GM23338 (cell line): Measurements from ENCODE around the gene EYS. TPM values are rescaled to one million over a fixed set of nuclear protein-coding genes. Genes with fewer than 3 reads are reported as not detected.
A peak's percentile ranks its signal among the peaks of the same experiment; 100 is the strongest.

Experiments used
- ATAC-seq: fragments of 200-7000 bp; cut with Tn5 transposase; 3 replicates; pipeline ENCODE4 v1.9.1; 2020
- DNase-seq: peaks from one replicate; pipeline ENCODE4 v3.0.0-alpha.2; 2015; ENCODE audit warnings: low spot score
- H2AFZ ChIP-seq: fragments of 200-600 bp; sonication (generic); 2 replicates; pipeline ENCODE4 v1.8.0; 2016; ENCODE audit warnings: antibody characterized with exemption, mild to moderate bottlenecking, moderate library complexity
- H3F3A ChIP-seq: fragments of 200-600 bp; sonication (generic); replicated peaks from 2 replicates; pipeline ENCODE4 v1.8.0; 2017; ENCODE audit warnings: antibody characterized with exemption, mixed run types, low read depth
- H3K27ac ChIP-seq: fragments of 200-600 bp; sonication (generic); 2 replicates; pipeline ENCODE4 v1.6.1; 2016; ENCODE audit warnings: low read depth
- H3K27me3 ChIP-seq: fragments of 200-600 bp; sonication (generic); 2 replicates; pipeline ENCODE4 v1.8.0; 2016; ENCODE audit warnings: mild to moderate bottlenecking, mixed run types, moderate library complexity; ENCODE audit not compliant: insufficient read depth
- H3K36me3 ChIP-seq: fragments of 200-600 bp; sonication (generic); 2 replicates; pipeline ENCODE4 v1.8.0; 2016; ENCODE audit warnings: mild to moderate bottlenecking; ENCODE audit not compliant: insufficient read depth
- H3K4me1 ChIP-seq: fragments of 200-600 bp; sonication (generic); 2 replicates; pipeline ENCODE4 v1.8.0; 2016; ENCODE audit warnings: mild to moderate bottlenecking, moderate library complexity; ENCODE audit not compliant: insufficient read depth
- H3K4me2 ChIP-seq: fragments of 200-600 bp; sonication (generic); 2 replicates; pipeline ENCODE4 v1.7.1; 2017; ENCODE audit warnings: mixed run types
- H3K4me3 ChIP-seq: fragments of 200-600 bp; sonication (generic); 2 replicates; pipeline ENCODE4 v1.6.1; 2016; ENCODE audit warnings: mixed run types
- H3K79me2 ChIP-seq: fragments of 200-600 bp; sonication (generic); replicated peaks from 2 replicates; pipeline ENCODE4 v1.8.0; 2017; ENCODE audit warnings: mild to moderate bottlenecking; ENCODE audit not compliant: insufficient read depth
- H3K9me2 ChIP-seq: fragments of 200-600 bp; sonication (generic); 2 replicates; pipeline ENCODE4 v1.8.0; 2017; ENCODE audit not compliant: insufficient read depth
- H4K20me1 ChIP-seq: fragments of 200-600 bp; sonication (generic); replicated peaks from 2 replicates; pipeline ENCODE4 v1.8.0; 2017; ENCODE audit warnings: mild to moderate bottlenecking; ENCODE audit not compliant: insufficient read depth
- H3K27ac Mint-ChIP-seq: 2 replicates; pipeline ENCODE4 v1.8.0; 2020; ENCODE audit warnings: inconsistent platforms, mild to moderate bottlenecking, moderate library complexity, mixed read lengths
- H3K27me3 Mint-ChIP-seq: 3 replicates; pipeline ENCODE4 v1.8.0; 2022; ENCODE audit warnings: low read depth, mild to moderate bottlenecking, moderate library complexity, mixed read lengths, inconsistent platforms; ENCODE audit not compliant: insufficient read depth, poor library complexity
- H3K36me3 Mint-ChIP-seq: 3 replicates; pipeline ENCODE4 v1.8.0; 2021; ENCODE audit warnings: low read depth, mild to moderate bottlenecking, inconsistent platforms, moderate library complexity, mixed read lengths
- H3K4me1 Mint-ChIP-seq: 3 replicates; pipeline ENCODE4 v1.8.0; 2020; ENCODE audit warnings: mild to moderate bottlenecking, inconsistent platforms, mixed read lengths
- H3K4me3 Mint-ChIP-seq: 3 replicates; pipeline ENCODE4 v1.8.0; 2021; ENCODE audit warnings: moderate library complexity, mild to moderate bottlenecking, inconsistent platforms, mixed read lengths
- H3K9me3 Mint-ChIP-seq: 3 replicates; pipeline ENCODE4 v1.8.0; 2020; ENCODE audit warnings: moderate library complexity, mild to moderate bottlenecking, inconsistent platforms, mixed read lengths
- CREB1 ChIP-seq: fragments of 250-450 bp; sonication (Bioruptor Pico); IDR thresholded peaks from 2 replicates; pipeline ENCODE4 v1.5.0; 2020; ENCODE audit warnings: low read depth, mild to moderate bottlenecking, moderate library complexity
- CTCF ChIP-seq, 2 experiments: fragments of 200-600 bp in 1 of 2; sonication (generic) in 1 of 2; conservative IDR thresholded peaks; 2 replicates each; pipeline versions ENCODE4 v1.5.1 to v1.6.1; 2016 to 2017; ENCODE audit warnings: antibody characterized with exemption in 2 of 2, low read depth in 2 of 2, mild to moderate bottlenecking in 2 of 2, moderate library complexity in 1 of 2
- ETS1 ChIP-seq: IDR thresholded peaks from 2 replicates; pipeline ENCODE4 v1.6.1; 2016; ENCODE audit warnings: antibody characterized with exemption
- EZH2 ChIP-seq: fragments of 200-600 bp; sonication (generic); IDR thresholded peaks from one replicate; pipeline ENCODE4 v1.8.0; 2017; ENCODE audit warnings: antibody characterized with exemption, mild to moderate bottlenecking, low read depth; ENCODE audit not compliant: unreplicated experiment
- EZH2phosphoT487 ChIP-seq: fragments of 200-600 bp; sonication (generic); IDR thresholded peaks from one replicate; pipeline ENCODE4 v1.8.1; 2018; ENCODE audit warnings: antibody characterized with exemption; ENCODE audit not compliant: unreplicated experiment
- JUNB ChIP-seq: IDR thresholded peaks from one replicate; pipeline ENCODE4 v1.6.1; 2016; ENCODE audit warnings: antibody characterized with exemption; ENCODE audit not compliant: unreplicated experiment
- NANOG ChIP-seq: IDR thresholded peaks from 2 replicates; pipeline ENCODE4 v1.6.1; 2016; ENCODE audit warnings: antibody characterized with exemption, borderline replicate concordance
- POLR2AphosphoS5 ChIP-seq: IDR thresholded peaks from 2 replicates; pipeline ENCODE4 v1.6.1; 2016; ENCODE audit warnings: antibody characterized with exemption, low read depth
- STAT1 ChIP-seq: IDR thresholded peaks from one replicate; pipeline ENCODE4 v1.6.1; 2016; ENCODE audit warnings: antibody characterized with exemption; ENCODE audit not compliant: unreplicated experiment
- ZNF114 ChIP-seq: fragments of 250-450 bp; sonication (Bioruptor Pico); IDR thresholded peaks from 2 replicates; pipeline ENCODE4 v1.5.0; 2020; ENCODE audit warnings: mild to moderate bottlenecking, moderate library complexity
- ZNF331 ChIP-seq: fragments of 250-450 bp; sonication (Bioruptor Pico); IDR thresholded peaks from 2 replicates; pipeline ENCODE4 v1.5.0; 2020; ENCODE audit warnings: low read depth, mild to moderate bottlenecking, moderate library complexity
- polyA plus RNA-seq: library from polyadenylated mRNA; unstranded; fragments of >200 nt; fragmentation: Nextera tagmentation; extraction: Ambion mirVana; gene quantifications from 2 replicates; pipeline ENCODE4 v1.2.1, GENCODE V29; 2016
- total RNA-seq: library from RNA; depleted of rRNA; stranded (reverse); fragments of >200 nt; shearing (Covaris generic); gene quantifications from 2 replicates; pipeline ENCODE4 v1.2.3, GENCODE V29; 2014
- TF ChIP-seq, protein P1 (sequence below): IDR thresholded peaks from one replicate; pipeline ENCODE4 v1.6.1; 2018; ENCODE audit warnings: antibody characterized with exemption; ENCODE audit not compliant: unreplicated experiment
- TF ChIP-seq, protein P2 (sequence below): fragments of 250-450 bp; sonication (Bioruptor Pico); IDR thresholded peaks from 2 replicates; pipeline ENCODE4 v1.5.0; 2020; ENCODE audit warnings: mild to moderate bottlenecking, moderate library complexity

The EYS gene
- total and polyA plus RNA-seq, 2 experiments from 2014 or later = 0.38 to 0.52 TPM

DNA sequence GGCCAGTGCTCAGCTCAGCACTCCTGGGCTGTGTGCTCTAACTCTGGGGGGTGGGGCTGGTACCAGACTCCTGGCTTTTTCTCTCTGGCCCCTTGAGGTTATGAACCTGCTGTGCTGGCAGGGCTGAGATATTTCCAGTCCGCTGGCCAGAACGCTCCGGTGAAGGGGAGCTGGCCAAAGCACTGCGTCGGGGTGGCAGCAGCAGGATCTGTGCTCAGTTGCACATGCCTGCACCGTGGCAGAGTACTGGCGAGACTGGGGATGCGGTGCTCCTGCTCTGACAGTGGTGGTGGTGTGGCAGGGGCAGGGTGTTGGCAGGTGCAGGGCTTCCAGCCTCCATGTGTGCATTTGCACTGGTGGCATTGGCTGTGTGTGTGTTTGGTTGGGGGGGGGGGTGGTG is 1697.0 kb downstream of the EYS start:
- Mint-ChIP-seq H3K4me3 (no peak overlapping the region), H3K27ac (0 out of 2 replicates have a peak overlapping the region, but pooled peaks have one; percentile 24), H3K9me3 (no peaks in the 10 kb centered on the region; the same call in 2 of the 3 replicates), H3K27me3 (peaks cover 3% of the 10 kb centered on the region), H3K4me1 (peaks cover 23% of the 10 kb centered on the region; the same call in 2 of the 3 replicates), H3K36me3 (no peaks in the 10 kb centered on the region)
- H3K27me3 ChIP-seq = no peaks in the 10 kb centered on the region
- no peak for ATAC-seq
- no peak overlapping the region; the same call in 1 of the 2 replicates for H2AFZ ChIP-seq
- DNase-seq = no peak
- H3K4me3 ChIP-seq = no peak overlapping the region
- no peaks in the 10 kb centered on the region for H3F3A ChIP-seq
- H4K20me1 ChIP-seq = no peaks in the 10 kb centered on the region
- no peaks in the 10 kb centered on the region; the same call in 1 of the 2 replicates for H3K9me2 ChIP-seq
- H3K79me2 ChIP-seq = no peaks in the 10 kb centered on the region
- no peaks in the 10 kb centered on the region for H3K36me3 ChIP-seq
- peaks cover 19% of the 10 kb centered on the region for H3K4me1 ChIP-seq
- TF ChIP-seq ZNF331 (CRISPR knock-in tag) (no peak), EZH2phosphoT487 (no peak), CTCF (conservative IDR thresholded peaks at IDR 0.05; ENCODE audit: low read depth in 2 of 2) (no peak), CREB1 (CRISPR knock-in tag) (no peak), ETS1 (no peak), STAT1 (no peak), NANOG (no peak), JUNB (no peak), EZH2 (no peak), POLR2AphosphoS5 (no peak), ZNF114 (CRISPR knock-in tag) (no peak)
- TF ChIP-seq, protein P1, sequence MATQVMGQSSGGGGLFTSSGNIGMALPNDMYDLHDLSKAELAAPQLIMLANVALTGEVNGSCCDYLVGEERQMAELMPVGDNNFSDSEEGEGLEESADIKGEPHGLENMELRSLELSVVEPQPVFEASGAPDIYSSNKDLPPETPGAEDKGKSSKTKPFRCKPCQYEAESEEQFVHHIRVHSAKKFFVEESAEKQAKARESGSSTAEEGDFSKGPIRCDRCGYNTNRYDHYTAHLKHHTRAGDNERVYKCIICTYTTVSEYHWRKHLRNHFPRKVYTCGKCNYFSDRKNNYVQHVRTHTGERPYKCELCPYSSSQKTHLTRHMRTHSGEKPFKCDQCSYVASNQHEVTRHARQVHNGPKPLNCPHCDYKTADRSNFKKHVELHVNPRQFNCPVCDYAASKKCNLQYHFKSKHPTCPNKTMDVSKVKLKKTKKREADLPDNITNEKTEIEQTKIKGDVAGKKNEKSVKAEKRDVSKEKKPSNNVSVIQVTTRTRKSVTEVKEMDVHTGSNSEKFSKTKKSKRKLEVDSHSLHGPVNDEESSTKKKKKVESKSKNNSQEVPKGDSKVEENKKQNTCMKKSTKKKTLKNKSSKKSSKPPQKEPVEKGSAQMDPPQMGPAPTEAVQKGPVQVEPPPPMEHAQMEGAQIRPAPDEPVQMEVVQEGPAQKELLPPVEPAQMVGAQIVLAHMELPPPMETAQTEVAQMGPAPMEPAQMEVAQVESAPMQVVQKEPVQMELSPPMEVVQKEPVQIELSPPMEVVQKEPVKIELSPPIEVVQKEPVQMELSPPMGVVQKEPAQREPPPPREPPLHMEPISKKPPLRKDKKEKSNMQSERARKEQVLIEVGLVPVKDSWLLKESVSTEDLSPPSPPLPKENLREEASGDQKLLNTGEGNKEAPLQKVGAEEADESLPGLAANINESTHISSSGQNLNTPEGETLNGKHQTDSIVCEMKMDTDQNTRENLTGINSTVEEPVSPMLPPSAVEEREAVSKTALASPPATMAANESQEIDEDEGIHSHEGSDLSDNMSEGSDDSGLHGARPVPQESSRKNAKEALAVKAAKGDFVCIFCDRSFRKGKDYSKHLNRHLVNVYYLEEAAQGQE = no peak
- TF ChIP-seq, protein P2, sequence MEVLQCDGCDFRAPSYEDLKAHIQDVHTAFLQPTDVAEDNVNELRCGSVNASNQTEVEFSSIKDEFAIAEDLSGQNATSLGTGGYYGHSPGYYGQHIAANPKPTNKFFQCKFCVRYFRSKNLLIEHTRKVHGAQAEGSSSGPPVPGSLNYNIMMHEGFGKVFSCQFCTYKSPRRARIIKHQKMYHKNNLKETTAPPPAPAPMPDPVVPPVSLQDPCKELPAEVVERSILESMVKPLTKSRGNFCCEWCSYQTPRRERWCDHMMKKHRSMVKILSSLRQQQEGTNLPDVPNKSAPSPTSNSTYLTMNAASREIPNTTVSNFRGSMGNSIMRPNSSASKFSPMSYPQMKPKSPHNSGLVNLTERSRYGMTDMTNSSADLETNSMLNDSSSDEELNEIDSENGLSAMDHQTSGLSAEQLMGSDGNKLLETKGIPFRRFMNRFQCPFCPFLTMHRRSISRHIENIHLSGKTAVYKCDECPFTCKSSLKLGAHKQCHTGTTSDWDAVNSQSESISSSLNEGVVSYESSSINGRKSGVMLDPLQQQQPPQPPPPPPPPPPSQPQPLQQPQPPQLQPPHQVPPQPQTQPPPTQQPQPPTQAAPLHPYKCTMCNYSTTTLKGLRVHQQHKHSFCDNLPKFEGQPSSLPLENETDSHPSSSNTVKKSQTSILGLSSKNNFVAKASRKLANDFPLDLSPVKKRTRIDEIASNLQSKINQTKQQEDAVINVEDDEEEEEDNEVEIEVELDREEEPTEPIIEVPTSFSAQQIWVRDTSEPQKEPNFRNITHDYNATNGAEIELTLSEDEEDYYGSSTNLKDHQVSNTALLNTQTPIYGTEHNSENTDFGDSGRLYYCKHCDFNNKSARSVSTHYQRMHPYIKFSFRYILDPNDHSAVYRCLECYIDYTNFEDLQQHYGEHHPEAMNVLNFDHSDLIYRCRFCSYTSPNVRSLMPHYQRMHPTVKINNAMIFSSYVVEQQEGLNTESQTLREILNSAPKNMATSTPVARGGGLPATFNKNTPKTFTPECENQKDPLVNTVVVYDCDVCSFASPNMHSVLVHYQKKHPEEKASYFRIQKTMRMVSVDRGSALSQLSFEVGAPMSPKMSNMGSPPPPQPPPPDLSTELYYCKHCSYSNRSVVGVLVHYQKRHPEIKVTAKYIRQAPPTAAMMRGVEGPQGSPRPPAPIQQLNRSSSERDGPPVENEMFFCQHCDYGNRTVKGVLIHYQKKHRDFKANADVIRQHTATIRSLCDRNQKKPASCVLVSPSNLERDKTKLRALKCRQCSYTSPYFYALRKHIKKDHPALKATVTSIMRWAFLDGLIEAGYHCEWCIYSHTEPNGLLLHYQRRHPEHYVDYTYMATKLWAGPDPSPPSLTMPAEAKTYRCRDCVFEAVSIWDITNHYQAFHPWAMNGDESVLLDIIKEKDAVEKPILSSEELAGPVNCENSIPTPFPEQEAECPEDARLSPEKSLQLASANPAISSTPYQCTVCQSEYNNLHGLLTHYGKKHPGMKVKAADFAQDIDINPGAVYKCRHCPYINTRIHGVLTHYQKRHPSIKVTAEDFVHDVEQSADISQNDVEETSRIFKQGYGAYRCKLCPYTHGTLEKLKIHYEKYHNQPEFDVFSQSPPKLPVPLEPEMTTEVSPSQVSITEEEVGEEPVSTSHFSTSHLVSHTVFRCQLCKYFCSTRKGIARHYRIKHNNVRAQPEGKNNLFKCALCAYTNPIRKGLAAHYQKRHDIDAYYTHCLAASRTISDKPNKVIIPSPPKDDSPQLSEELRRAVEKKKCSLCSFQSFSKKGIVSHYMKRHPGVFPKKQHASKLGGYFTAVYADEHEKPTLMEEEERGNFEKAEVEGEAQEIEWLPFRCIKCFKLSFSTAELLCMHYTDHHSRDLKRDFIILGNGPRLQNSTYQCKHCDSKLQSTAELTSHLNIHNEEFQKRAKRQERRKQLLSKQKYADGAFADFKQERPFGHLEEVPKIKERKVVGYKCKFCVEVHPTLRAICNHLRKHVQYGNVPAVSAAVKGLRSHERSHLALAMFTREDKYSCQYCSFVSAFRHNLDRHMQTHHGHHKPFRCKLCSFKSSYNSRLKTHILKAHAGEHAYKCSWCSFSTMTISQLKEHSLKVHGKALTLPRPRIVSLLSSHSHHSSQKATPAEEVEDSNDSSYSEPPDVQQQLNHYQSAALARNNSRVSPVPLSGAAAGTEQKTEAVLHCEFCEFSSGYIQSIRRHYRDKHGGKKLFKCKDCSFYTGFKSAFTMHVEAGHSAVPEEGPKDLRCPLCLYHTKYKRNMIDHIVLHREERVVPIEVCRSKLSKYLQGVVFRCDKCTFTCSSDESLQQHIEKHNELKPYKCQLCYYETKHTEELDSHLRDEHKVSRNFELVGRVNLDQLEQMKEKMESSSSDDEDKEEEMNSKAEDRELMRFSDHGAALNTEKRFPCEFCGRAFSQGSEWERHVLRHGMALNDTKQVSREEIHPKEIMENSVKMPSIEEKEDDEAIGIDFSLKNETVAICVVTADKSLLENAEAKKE (CRISPR knock-in tag) = no peak
- no peak overlapping the region for H3K4me2 ChIP-seq
- H3K27ac ChIP-seq = no peak overlapping the region
